Measurements from ENCODE around the gene ACOT7.

DNA sequence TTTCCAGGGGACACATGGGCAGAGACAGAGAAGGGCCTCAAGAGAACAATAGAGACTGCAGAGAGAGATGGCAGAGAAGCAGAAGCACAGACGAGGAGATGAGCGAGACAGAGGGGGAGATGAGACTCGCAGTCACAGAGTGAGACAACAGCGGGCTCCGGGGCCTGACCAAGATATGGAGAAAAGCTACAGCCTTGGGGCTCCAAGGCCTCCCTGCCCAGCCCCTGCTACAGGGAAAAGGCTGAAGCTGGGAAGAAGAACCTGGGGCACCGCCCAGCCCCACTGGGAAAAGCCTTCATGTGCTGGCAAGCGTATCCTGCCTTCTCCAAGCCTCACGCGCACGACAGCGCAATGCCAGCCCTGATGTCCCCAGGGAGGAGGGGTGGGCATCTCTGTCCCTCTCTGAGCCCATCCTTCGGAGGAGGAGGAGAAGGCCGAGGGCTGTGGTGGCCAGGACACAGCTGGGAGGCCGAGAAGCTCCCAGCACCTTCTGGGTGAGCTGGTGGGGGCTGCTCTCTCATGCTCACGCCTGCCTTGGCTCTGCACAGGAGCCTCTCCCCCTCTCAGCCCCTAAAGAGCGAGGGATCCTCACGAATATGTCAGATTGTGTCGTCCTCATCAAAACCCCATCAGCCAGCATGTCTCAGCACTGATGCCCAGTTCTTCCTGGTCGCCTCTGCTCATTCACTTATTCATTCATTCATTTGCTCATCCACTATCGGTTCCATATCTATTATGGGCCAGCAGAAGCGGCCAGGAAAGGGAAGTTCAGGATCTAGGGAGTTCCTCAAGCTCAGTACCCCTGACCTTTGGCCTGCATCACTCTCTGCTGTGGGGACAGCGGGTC, 56.6 kb downstream of the ACOT7 start:
- TF ChIP-seq, protein P1, sequence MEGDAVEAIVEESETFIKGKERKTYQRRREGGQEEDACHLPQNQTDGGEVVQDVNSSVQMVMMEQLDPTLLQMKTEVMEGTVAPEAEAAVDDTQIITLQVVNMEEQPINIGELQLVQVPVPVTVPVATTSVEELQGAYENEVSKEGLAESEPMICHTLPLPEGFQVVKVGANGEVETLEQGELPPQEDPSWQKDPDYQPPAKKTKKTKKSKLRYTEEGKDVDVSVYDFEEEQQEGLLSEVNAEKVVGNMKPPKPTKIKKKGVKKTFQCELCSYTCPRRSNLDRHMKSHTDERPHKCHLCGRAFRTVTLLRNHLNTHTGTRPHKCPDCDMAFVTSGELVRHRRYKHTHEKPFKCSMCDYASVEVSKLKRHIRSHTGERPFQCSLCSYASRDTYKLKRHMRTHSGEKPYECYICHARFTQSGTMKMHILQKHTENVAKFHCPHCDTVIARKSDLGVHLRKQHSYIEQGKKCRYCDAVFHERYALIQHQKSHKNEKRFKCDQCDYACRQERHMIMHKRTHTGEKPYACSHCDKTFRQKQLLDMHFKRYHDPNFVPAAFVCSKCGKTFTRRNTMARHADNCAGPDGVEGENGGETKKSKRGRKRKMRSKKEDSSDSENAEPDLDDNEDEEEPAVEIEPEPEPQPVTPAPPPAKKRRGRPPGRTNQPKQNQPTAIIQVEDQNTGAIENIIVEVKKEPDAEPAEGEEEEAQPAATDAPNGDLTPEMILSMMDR (IDR thresholded peaks at IDR 0.05; ENCODE audit: insufficient read depth, low read length): no peak
- no peak for TF ChIP-seq POLR2AphosphoS5 (IDR thresholded peaks at IDR 0.05; ENCODE audit: low read depth)
- TF ChIP-seq, protein P2, sequence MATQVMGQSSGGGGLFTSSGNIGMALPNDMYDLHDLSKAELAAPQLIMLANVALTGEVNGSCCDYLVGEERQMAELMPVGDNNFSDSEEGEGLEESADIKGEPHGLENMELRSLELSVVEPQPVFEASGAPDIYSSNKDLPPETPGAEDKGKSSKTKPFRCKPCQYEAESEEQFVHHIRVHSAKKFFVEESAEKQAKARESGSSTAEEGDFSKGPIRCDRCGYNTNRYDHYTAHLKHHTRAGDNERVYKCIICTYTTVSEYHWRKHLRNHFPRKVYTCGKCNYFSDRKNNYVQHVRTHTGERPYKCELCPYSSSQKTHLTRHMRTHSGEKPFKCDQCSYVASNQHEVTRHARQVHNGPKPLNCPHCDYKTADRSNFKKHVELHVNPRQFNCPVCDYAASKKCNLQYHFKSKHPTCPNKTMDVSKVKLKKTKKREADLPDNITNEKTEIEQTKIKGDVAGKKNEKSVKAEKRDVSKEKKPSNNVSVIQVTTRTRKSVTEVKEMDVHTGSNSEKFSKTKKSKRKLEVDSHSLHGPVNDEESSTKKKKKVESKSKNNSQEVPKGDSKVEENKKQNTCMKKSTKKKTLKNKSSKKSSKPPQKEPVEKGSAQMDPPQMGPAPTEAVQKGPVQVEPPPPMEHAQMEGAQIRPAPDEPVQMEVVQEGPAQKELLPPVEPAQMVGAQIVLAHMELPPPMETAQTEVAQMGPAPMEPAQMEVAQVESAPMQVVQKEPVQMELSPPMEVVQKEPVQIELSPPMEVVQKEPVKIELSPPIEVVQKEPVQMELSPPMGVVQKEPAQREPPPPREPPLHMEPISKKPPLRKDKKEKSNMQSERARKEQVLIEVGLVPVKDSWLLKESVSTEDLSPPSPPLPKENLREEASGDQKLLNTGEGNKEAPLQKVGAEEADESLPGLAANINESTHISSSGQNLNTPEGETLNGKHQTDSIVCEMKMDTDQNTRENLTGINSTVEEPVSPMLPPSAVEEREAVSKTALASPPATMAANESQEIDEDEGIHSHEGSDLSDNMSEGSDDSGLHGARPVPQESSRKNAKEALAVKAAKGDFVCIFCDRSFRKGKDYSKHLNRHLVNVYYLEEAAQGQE (IDR thresholded peaks at IDR 0.05; ENCODE audit: insufficient replicate concordance, low read depth): no peak

Measured in HL-60 (cell line).